HCT116 (cell line): ENCODE results near the gene PI16. TPM values are rescaled to one million over a fixed set of nuclear protein-coding genes. Genes with fewer than 3 reads are reported as not detected.
A peak's percentile ranks its signal among the peaks of the same experiment; 100 is the strongest.

Source experiments
- ATAC-seq: fragments of 200-7000 bp; cut with Tn5 transposase; 2 replicates; pipeline ENCODE4 v1.9.1; 2020; ENCODE audit warnings: mild to moderate bottlenecking, moderate library complexity
- BruUV-seq: library from RNA; stranded (reverse); fragments of 400-500 nt; replicated peaks from 2 replicates; lab custom pipeline; 2021; lab: Mats Ljungman, UMichigan
- CTCF ChIA-PET: fragments of 300-600 bp; sonication (Branson Sonifier 250); formaldehyde crosslinking; loops from one replicate; lab custom pipeline; 2021; ENCODE audit warnings: antibody characterized with exemption; lab: Charles Lee
- POLR2A ChIA-PET: fragments of 300-600, 350-600 bp; sonication (Branson Sonifier 250); formaldehyde crosslinking; loops from one replicate; lab custom pipeline; 2021; ENCODE audit warnings: antibody characterized with exemption; lab: Charles Lee
- RAD21 ChIA-PET, 2 experiments: fragments of 300-600 bp; sonication (Branson Sonifier 250); formaldehyde crosslinking; loops; one replicate each; lab custom pipeline; 2023; ENCODE audit warnings: low total read pairs in 2 of 2; ENCODE audit not compliant: uncharacterized antibody in 2 of 2, unreplicated experiment in 2 of 2, low non-redundant PET in 1 of 2; lab: Charles Lee
- DNase-seq: peaks from one replicate; pipeline ENCODE4 v3.0.0-alpha.2; 2010; ENCODE audit warnings: low read depth, low spot score
- H2AFZ ChIP-seq: fragments of 200-600 bp; shearing (Covaris generic), sonication (generic); 2 replicates; pipeline ENCODE4 v1.6.1; 2017; ENCODE audit warnings: low read depth, mixed run types, mixed read lengths, antibody characterized with exemption, low read length; ENCODE audit not compliant: poor library complexity, severe bottlenecking
- H3K27ac ChIP-seq: 2 replicates; pipeline ENCODE4 v1.5.1; 2012; ENCODE audit warnings: low read depth, low read length
- H3K27me3 ChIP-seq: fragments of 200-600 bp; sonication (generic); 2 replicates; pipeline ENCODE4 v1.6.1; 2016; ENCODE audit warnings: mixed run types, low read length, mixed read lengths; ENCODE audit not compliant: insufficient read depth
- H3K36me3 ChIP-seq, 2 experiments: fragments of 200-500 bp in 1 of 2; fragments of 200-600 bp in 1 of 2; sonication (Bioruptor generic) in 1 of 2; sonication (generic) in 1 of 2; 2 replicates each; pipeline versions ENCODE4 v1.5.1 to v1.6.1; 2014 to 2016; ENCODE audit warnings: low read length in 2 of 2, inconsistent platforms in 1 of 2, mixed read lengths in 1 of 2, mixed run types in 1 of 2; ENCODE audit not compliant: insufficient read depth in 2 of 2, control insufficient read depth in 1 of 2
- H3K4me1 ChIP-seq, 2 experiments: fragments of 200-600 bp in 1 of 2; sonication (generic) in 1 of 2; 2 replicates each; pipeline versions ENCODE4 v1.5.1 to v1.6.1; 2012 to 2017; ENCODE audit warnings: low read length in 2 of 2, inconsistent platforms in 1 of 2, mild to moderate bottlenecking in 1 of 2, mixed read lengths in 1 of 2, mixed run types in 1 of 2, moderate library complexity in 1 of 2; ENCODE audit not compliant: insufficient read depth in 2 of 2, control insufficient read depth in 1 of 2
- H3K4me2 ChIP-seq: fragments of 200-600 bp; sonication (generic); 2 replicates; pipeline ENCODE4 v1.6.1; 2017; ENCODE audit warnings: mixed run types, low read length, mixed read lengths
- H3K4me3 ChIP-seq, 2 experiments: fragments of 200-600 bp in 1 of 2; sonication (generic) in 1 of 2; replicated peaks in 1 of 2; 2 replicates each; pipeline ENCODE4 v1.5.1; 2011 to 2016; ENCODE audit warnings: low read length in 2 of 2, control low read depth in 1 of 2, low read depth in 1 of 2, mild to moderate bottlenecking in 1 of 2, mixed read lengths in 1 of 2, mixed run types in 1 of 2
- H3K79me2 ChIP-seq: fragments of 200-600 bp; sonication (generic); 2 replicates; pipeline ENCODE4 v1.6.1; 2017; ENCODE audit warnings: mild to moderate bottlenecking, mixed run types, low read length, moderate library complexity, mixed read lengths; ENCODE audit not compliant: insufficient read depth
- H3K9ac ChIP-seq: fragments of 200-600 bp; sonication (generic); 2 replicates; pipeline ENCODE4 v1.6.1; 2016; ENCODE audit warnings: low read length, mixed read lengths
- H3K9me2 ChIP-seq: fragments of 200-600 bp; sonication (generic), shearing (Covaris generic); 2 replicates; pipeline ENCODE4 v1.6.1; 2017; ENCODE audit warnings: mixed run types, mild to moderate bottlenecking, moderate library complexity; ENCODE audit not compliant: insufficient read depth
- H3K9me3 ChIP-seq, 2 experiments: fragments of 200-500 bp in 1 of 2; fragments of 200-600 bp in 1 of 2; sonication (Bioruptor generic) in 1 of 2; sonication (generic) in 1 of 2; 2 replicates each; pipeline ENCODE4 v1.6.1; 2014 to 2017; ENCODE audit warnings: low read length in 2 of 2, mixed read lengths in 2 of 2, inconsistent platforms in 1 of 2, low read depth in 1 of 2, mild to moderate bottlenecking in 1 of 2, mixed run types in 1 of 2, moderate library complexity in 1 of 2; ENCODE audit not compliant: control insufficient read depth in 1 of 2, insufficient read depth in 1 of 2
- H4K20me1 ChIP-seq: fragments of 200-600 bp; sonication (generic), shearing (Covaris generic); 2 replicates; pipeline ENCODE4 v1.6.1; 2017; ENCODE audit warnings: mixed run types, mild to moderate bottlenecking, moderate library complexity; ENCODE audit not compliant: insufficient read depth
- CBX3 ChIP-seq: IDR thresholded peaks from 2 replicates; pipeline ENCODE4 v1.6.1; 2012; ENCODE audit warnings: low read depth
- EGR1 ChIP-seq: IDR thresholded peaks from 2 replicates; pipeline ENCODE4 v1.6.1; 2012; ENCODE audit warnings: low read depth
- ELF1 ChIP-seq: IDR thresholded peaks from 2 replicates; pipeline ENCODE4 v1.6.1; 2012; ENCODE audit warnings: low read depth, borderline replicate concordance
- EZH2 ChIP-seq: fragments of 200-600 bp; sonication (generic); IDR thresholded peaks from 2 replicates; pipeline ENCODE4 v1.6.1; 2017; ENCODE audit warnings: antibody characterized with exemption, mixed run types
- EZH2phosphoT487 ChIP-seq: fragments of 200-600 bp; IDR thresholded peaks from 2 replicates; pipeline ENCODE4 v1.6.1; 2018; ENCODE audit warnings: antibody characterized with exemption, borderline replicate concordance
- JUND ChIP-seq: IDR thresholded peaks from 2 replicates; pipeline ENCODE4 v1.6.1; 2012
- POLR2AphosphoS5 ChIP-seq: IDR thresholded peaks from 2 replicates; pipeline ENCODE4 v1.6.1; 2011; ENCODE audit warnings: mild to moderate bottlenecking, low read depth, low read length, moderate library complexity
- RAD21 ChIP-seq: IDR thresholded peaks from 2 replicates; pipeline ENCODE4 v1.6.1; 2012; ENCODE audit warnings: low read depth, mild to moderate bottlenecking
- SIN3A ChIP-seq: IDR thresholded peaks from 2 replicates; pipeline ENCODE4 v1.6.1; 2012; ENCODE audit warnings: low read depth
- SP1 ChIP-seq: IDR thresholded peaks from 2 replicates; pipeline ENCODE4 v1.6.1; 2012; ENCODE audit warnings: low read depth
- SRF ChIP-seq: IDR thresholded peaks from 2 replicates; pipeline ENCODE4 v1.6.1; 2012; ENCODE audit warnings: low read depth
- YY1 ChIP-seq: IDR thresholded peaks from 2 replicates; pipeline ENCODE4 v1.6.1; 2011; ENCODE audit warnings: low read length, low read depth, moderate library complexity, mild to moderate bottlenecking; ENCODE audit not compliant: insufficient replicate concordance; ENCODE audit errors: extremely low read depth
- ZFX ChIP-seq: fragments of 450-650 bp; IDR thresholded peaks from 2 replicates; pipeline ENCODE4 v1.6.1; 2017
- ZNF274 ChIP-seq: fragments of 200-500 bp; sonication (Bioruptor generic); IDR thresholded peaks from 2 replicates; pipeline ENCODE4 v1.6.1; 2014; ENCODE audit warnings: mild to moderate bottlenecking, low read depth, low read length, inconsistent platforms
- intact Hi-C: fragments of 100-400 bp; cut with micrococcal nuclease; formaldehyde crosslinking; loops from 2 replicates; pipeline ENCODE4 v1.10.0; 2022
- total RNA-seq: library from RNA; stranded (reverse); gene quantifications from one replicate; pipeline ENCODE4 v1.2.1, GENCODE V29; 2021; ENCODE audit not compliant: unreplicated experiment
- TF ChIP-seq, protein P1 (sequence below): IDR thresholded peaks from 2 replicates; pipeline ENCODE4 v1.6.1; 2012
- TF ChIP-seq, protein P2 (sequence below), 3 experiments: fragments of 200-600 bp in 1 of 3; sonication (generic) in 1 of 3; IDR thresholded peaks in 2 of 3; conservative IDR thresholded peaks in 1 of 3; 2 replicates each; pipeline ENCODE4 v1.5.1; 2012 to 2017; ENCODE audit warnings: low read depth in 2 of 3, low read length in 2 of 3, antibody characterized with exemption in 1 of 3, borderline replicate concordance in 1 of 3, control low read depth in 1 of 3, mild to moderate bottlenecking in 1 of 3, mixed read lengths in 1 of 3, mixed run types in 1 of 3, moderate library complexity in 1 of 3; ENCODE audit not compliant: insufficient read depth in 1 of 3
- TF ChIP-seq, protein P3 (sequence below): IDR thresholded peaks from 2 replicates; pipeline ENCODE4 v1.6.1; 2012

Gene PI16
- total RNA-seq, 1 experiment from 2014 or later, result 0.59 TPM

DNA sequence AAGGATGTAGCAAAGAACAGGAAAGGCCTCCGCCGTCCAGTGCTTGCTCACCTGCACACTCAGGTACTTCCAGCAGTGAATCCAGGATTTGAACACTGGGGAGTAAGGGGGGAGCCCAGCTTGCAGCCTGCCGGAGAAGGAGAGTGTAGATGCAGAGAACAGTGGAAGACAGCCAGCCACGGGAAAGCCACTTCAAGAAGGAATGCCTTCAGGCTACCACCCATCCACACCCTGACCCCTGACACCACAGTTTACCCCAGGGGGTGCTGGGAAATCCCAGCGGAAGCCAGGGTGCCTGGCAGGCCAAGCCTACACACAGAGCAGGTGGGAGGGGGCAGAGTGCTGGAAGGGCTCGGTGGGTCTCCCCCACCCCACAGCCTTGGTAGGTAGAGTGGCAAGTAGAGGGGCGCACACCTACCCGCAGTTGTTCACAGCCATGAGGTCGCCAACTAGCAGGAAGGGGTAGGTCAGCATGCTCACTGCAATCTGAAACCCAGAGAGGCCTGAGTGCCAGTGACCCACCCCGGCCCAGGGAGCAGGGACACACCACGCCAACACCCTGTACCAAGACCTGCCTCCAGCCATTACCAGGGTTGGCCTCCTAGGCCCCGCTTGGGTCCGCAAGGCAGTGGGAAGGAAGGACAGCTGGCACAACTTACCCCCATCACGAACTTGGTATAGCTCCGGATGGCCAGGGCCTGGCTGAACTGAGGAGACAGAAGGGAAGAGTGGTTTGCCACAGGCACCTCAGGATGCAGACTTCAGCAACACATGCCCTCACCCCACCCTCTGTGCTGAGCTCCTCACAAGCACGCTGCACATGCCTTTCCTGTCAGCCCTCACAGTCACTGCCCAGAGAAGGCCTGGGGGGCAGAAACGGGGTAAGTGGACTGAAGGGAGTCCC lies 15.7 kb downstream of the PI16 start:
- no TSS peak for BruUV-seq
- TF ChIP-seq SRF (no peak), EZH2phosphoT487 (no peak), SIN3A (no peak), ZNF274 (no peak), SP1 (no peak), JUND (no peak), EZH2 (no peak), RAD21 (no peak), EGR1 (no peak), ZFX (no peak), ELF1 (no peak), POLR2AphosphoS5 (no peak), YY1 (no peak), CBX3 (no peak)
- TF ChIP-seq, protein P1, sequence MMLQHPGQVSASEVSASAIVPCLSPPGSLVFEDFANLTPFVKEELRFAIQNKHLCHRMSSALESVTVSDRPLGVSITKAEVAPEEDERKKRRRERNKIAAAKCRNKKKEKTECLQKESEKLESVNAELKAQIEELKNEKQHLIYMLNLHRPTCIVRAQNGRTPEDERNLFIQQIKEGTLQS, result no peak
- TF ChIP-seq, protein P2, sequence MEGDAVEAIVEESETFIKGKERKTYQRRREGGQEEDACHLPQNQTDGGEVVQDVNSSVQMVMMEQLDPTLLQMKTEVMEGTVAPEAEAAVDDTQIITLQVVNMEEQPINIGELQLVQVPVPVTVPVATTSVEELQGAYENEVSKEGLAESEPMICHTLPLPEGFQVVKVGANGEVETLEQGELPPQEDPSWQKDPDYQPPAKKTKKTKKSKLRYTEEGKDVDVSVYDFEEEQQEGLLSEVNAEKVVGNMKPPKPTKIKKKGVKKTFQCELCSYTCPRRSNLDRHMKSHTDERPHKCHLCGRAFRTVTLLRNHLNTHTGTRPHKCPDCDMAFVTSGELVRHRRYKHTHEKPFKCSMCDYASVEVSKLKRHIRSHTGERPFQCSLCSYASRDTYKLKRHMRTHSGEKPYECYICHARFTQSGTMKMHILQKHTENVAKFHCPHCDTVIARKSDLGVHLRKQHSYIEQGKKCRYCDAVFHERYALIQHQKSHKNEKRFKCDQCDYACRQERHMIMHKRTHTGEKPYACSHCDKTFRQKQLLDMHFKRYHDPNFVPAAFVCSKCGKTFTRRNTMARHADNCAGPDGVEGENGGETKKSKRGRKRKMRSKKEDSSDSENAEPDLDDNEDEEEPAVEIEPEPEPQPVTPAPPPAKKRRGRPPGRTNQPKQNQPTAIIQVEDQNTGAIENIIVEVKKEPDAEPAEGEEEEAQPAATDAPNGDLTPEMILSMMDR (IDR thresholded peaks at IDR 0.05 in 2 of 3, conservative IDR thresholded peaks at IDR 0.05 in 1 of 3; ENCODE audit: borderline replicate concordance in 1 of 3, insufficient read depth in 1 of 3, low read depth in 2 of 3, low read length in 2 of 3), result no peak
- TF ChIP-seq, protein P3, sequence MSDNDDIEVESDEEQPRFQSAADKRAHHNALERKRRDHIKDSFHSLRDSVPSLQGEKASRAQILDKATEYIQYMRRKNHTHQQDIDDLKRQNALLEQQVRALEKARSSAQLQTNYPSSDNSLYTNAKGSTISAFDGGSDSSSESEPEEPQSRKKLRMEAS, result no peak
- Histone ChIP-seq H3K27ac (peak overlapping the region; percentile 35), H4K20me1 (no peaks in the 10 kb centered on the region), H3K79me2 (no peaks in the 10 kb centered on the region; the same call in 1 of the 2 replicates), H3K9me3 (no peaks in the 10 kb centered on the region), H3K4me2 (no peak overlapping the region), H3K4me3 (no peak overlapping the region), H3K27me3 (no peaks in the 10 kb centered on the region), H3K9me2 (no peaks in the 10 kb centered on the region), H3K36me3 (peaks cover 50 to 71% of the 10 kb centered on the region in 2 experiments), H3K4me1 (no peaks in the 10 kb centered on the region), H2AFZ (no peak overlapping the region), H3K9ac (no peak overlapping the region)
- ChIA-PET POLR2A (interaction anchor here (0.6 kb wide), 1 partner anchor 81 kb away, joined by 3 read pairs; no protein-coding TSS in a partner anchor), RAD21 (no interaction called here), CTCF (no interaction called here)
- DNase-seq, result no peak
- no peak for ATAC-seq
- intact Hi-C loops, result no loop called here
